Breast epithelium (tissue), 3 donors: ENCODE results near the gene MPI.

ENCODE experiments used
- CTCF ChIP-seq, 3 donors: fragments of 450-650 bp; IDR thresholded peaks; one replicate each; pipeline ENCODE4 v1.5.1; 2016 to 2017; ENCODE audit warnings: antibody characterized with exemption in 3 of 3, mild to moderate bottlenecking in 3 of 3, moderate library complexity in 3 of 3
- POLR2A ChIP-seq: fragments of 450-650 bp; IDR thresholded peaks from one replicate; pipeline ENCODE4 v1.6.1; 2016; ENCODE audit warnings: antibody characterized with exemption, mild to moderate bottlenecking, moderate library complexity

DNA sequence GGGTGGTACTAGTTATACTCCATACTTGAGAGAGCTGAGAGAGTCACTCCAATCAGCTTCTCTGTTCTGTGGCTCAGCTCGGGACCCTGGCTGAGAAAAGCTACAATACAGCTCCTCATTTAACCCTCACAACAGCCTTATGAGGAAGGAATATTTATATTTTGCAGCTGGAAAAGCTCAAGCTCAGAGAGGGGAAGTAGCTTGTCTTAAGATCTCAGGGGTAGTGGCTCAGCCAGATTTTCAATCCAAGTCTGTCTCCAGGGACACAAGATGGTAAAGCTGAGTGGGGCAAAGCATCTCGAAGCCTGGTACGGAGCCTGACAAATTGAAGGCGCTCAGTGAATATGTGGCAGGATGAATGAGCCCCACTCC is 31.5 kb upstream of the MPI start:
- TF ChIP-seq CTCF (IDR thresholded peaks at IDR 0.05) (no peak), POLR2A (no peak)
